SU-DHL-6 (cell line): ENCODE measurements around the gene UGT1A4.

Experiments used
- H2AFZ ChIP-seq: fragments of 200-600 bp; sonication (generic); 2 replicates; pipeline ENCODE4 v1.6.1; 2014; ENCODE audit warnings: low read depth, mild to moderate bottlenecking, moderate library complexity, mixed read lengths, antibody characterized with exemption, low read length; ENCODE audit not compliant: severe bottlenecking
- H3F3A ChIP-seq: fragments of 200-600 bp; shearing (Covaris generic); 2 replicates; pipeline ENCODE4 v1.6.0; 2016; ENCODE audit warnings: antibody characterized with exemption, mild to moderate bottlenecking; ENCODE audit not compliant: insufficient read depth
- H3K27ac ChIP-seq: fragments of 200-600 bp; sonication (generic); 2 replicates; pipeline ENCODE4 v1.5.1; 2016; ENCODE audit warnings: low read depth, mild to moderate bottlenecking, low read length, moderate library complexity, mixed read lengths
- H3K27me3 ChIP-seq: fragments of 200-600 bp; sonication (generic), shearing (Covaris generic); 2 replicates; pipeline ENCODE4 v1.6.0; 2014; ENCODE audit warnings: mild to moderate bottlenecking, low read length
- H3K36me3 ChIP-seq: fragments of 200-600 bp; sonication (generic); 2 replicates; pipeline ENCODE4 v1.6.1; 2014; ENCODE audit warnings: mild to moderate bottlenecking, low read length, mixed read lengths
- H3K4me2 ChIP-seq: fragments of 300-600, 200-600 bp; shearing (Covaris generic), sonication (generic); 2 replicates; pipeline ENCODE4 v1.6.0; 2014; ENCODE audit warnings: low read length, low read depth, mild to moderate bottlenecking; ENCODE audit not compliant: poor library complexity, severe bottlenecking
- H3K4me3 ChIP-seq: fragments of 200-600 bp; sonication (generic); 2 replicates; pipeline ENCODE4 v1.5.1; 2014; ENCODE audit warnings: antibody characterized with exemption, low read length, mild to moderate bottlenecking, mixed read lengths; ENCODE audit not compliant: insufficient read depth, poor library complexity, severe bottlenecking
- H3K79me2 ChIP-seq: fragments of 200-600 bp; sonication (generic); 2 replicates; pipeline ENCODE4 v1.6.1; 2014; ENCODE audit warnings: mild to moderate bottlenecking, low read length, moderate library complexity; ENCODE audit not compliant: insufficient read depth
- H3K9ac ChIP-seq: fragments of 200-600 bp; sonication (generic); 2 replicates; pipeline ENCODE4 v1.7.0; 2014; ENCODE audit warnings: mild to moderate bottlenecking, low read length
- H3K9me2 ChIP-seq: fragments of 200-600 bp; sonication (generic); replicated peaks from 2 replicates; pipeline ENCODE4 v1.6.1; 2014; ENCODE audit warnings: low read length; ENCODE audit not compliant: insufficient read depth
- H3K9me3 ChIP-seq: fragments of 200-600 bp; sonication (generic); 2 replicates; pipeline ENCODE4 v1.6.1; 2014; ENCODE audit warnings: low read length, mixed read lengths; ENCODE audit not compliant: insufficient read depth
- H4K20me1 ChIP-seq: fragments of 200-600 bp; sonication (generic); 2 replicates; pipeline ENCODE4 v1.6.1; 2014; ENCODE audit warnings: low read depth, mild to moderate bottlenecking, antibody characterized with exemption, low read length, moderate library complexity, mixed read lengths
- CTCF ChIP-seq: fragments of 200-600 bp; sonication (generic); IDR thresholded peaks from one replicate; pipeline ENCODE4 v1.5.1; 2017; ENCODE audit warnings: antibody characterized with exemption, mild to moderate bottlenecking, low read length, moderate library complexity; ENCODE audit not compliant: insufficient read depth, poor library complexity, severe bottlenecking
- EZH2phosphoT487 ChIP-seq: fragments of 200-600 bp; sonication (generic), shearing (Covaris generic); conservative IDR thresholded peaks from 2 replicates; pipeline ENCODE4 v1.6.1; 2018; ENCODE audit warnings: mild to moderate bottlenecking, antibody characterized with exemption, low read length, moderate library complexity, mixed read lengths

UGT1A4 gene

GRCh38 chr2:233676046-233676445, 42.5 kb upstream of the UGT1A4 start:
- Histone ChIP-seq H3K9ac (no peak overlapping the region), H3K4me3 (no peak overlapping the region), H2AFZ (no peak overlapping the region), H3K4me2 (no peak overlapping the region), H4K20me1 (no peaks in the 10 kb centered on the region), H3K79me2 (no peaks in the 10 kb centered on the region), H3K36me3 (no peaks in the 10 kb centered on the region), H3K9me2 (no peaks in the 10 kb centered on the region), H3K27ac (no peak overlapping the region), H3K9me3 (no peaks in the 10 kb centered on the region), H3K27me3 (no peaks in the 10 kb centered on the region), H3F3A (no peaks in the 10 kb centered on the region)
- no peak for TF ChIP-seq EZH2phosphoT487
- no peak for TF ChIP-seq CTCF

- TF ChIP-seq CTCF, result no peak
- TF ChIP-seq EZH2phosphoT487, result no peak
- H3K4me2 ChIP-seq, result no peak overlapping the region
- no peaks in the 10 kb centered on the region for H3K9me3 ChIP-seq
- H3K9me2 ChIP-seq, result no peaks in the 10 kb centered on the region
- H3K36me3 ChIP-seq, result no peaks in the 10 kb centered on the region
- no peaks in the 10 kb centered on the region for H3F3A ChIP-seq
- H3K79me2 ChIP-seq, result no peaks in the 10 kb centered on the region
- no peak overlapping the region for H3K27ac ChIP-seq
- H3K27me3 ChIP-seq, result no peaks in the 10 kb centered on the region
- no peak overlapping the region for H3K9ac ChIP-seq
- no peaks in the 10 kb centered on the region for H4K20me1 ChIP-seq
- H2AFZ ChIP-seq, result no peak overlapping the region
- H3K4me3 ChIP-seq, result no peak overlapping the region
These were observed 39.3 kb upstream of the UGT1A4 start for GRCh38 chr2:233679196-233679595.

DNA sequence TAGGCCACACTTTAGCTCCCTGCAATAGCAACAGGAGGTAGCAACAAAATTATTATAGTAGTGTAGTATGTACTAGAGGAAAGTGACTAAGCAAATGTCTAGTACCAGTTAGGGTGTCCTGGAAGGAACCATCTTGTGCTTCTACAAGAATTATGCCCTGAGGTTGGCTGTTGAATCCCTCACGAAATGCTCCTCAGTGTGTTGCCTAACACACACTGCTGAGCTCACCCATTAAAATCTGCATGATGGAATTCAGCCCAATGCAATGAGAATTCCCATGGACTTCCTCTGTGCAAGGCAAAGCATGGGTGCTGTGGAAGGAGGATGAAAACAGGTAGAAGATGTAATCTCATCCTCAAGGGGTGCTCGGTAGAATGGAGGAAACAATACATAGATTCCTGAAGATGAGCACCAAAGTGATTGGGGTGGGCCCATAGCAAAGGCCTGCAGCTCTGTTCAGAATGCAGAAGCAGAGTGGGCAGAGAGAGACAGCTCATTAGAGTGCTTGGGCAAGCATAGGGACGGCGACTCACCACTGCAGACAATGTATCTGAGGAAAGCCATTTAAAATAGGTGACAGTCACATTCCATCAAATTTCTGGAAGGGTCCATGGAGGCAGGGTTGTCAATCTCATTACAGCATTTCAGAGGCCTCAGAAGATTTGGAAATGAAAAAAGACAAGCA, 38.0 kb upstream of the UGT1A4 start:
- Histone ChIP-seq H3K9ac (no peak overlapping the region), H3K9me3 (no peaks in the 10 kb centered on the region), H4K20me1 (no peaks in the 10 kb centered on the region), H3K36me3 (no peaks in the 10 kb centered on the region), H3K4me3 (no peak overlapping the region), H3K27ac (no peak overlapping the region), H3K27me3 (no peaks in the 10 kb centered on the region), H3K79me2 (no peaks in the 10 kb centered on the region), H3K9me2 (no peaks in the 10 kb centered on the region), H3F3A (no peaks in the 10 kb centered on the region), H2AFZ (no peak overlapping the region), H3K4me2 (no peak overlapping the region)
- TF ChIP-seq CTCF (no peak), EZH2phosphoT487 (no peak)
